ENCODE data around the gene ZNF335.

DNA sequence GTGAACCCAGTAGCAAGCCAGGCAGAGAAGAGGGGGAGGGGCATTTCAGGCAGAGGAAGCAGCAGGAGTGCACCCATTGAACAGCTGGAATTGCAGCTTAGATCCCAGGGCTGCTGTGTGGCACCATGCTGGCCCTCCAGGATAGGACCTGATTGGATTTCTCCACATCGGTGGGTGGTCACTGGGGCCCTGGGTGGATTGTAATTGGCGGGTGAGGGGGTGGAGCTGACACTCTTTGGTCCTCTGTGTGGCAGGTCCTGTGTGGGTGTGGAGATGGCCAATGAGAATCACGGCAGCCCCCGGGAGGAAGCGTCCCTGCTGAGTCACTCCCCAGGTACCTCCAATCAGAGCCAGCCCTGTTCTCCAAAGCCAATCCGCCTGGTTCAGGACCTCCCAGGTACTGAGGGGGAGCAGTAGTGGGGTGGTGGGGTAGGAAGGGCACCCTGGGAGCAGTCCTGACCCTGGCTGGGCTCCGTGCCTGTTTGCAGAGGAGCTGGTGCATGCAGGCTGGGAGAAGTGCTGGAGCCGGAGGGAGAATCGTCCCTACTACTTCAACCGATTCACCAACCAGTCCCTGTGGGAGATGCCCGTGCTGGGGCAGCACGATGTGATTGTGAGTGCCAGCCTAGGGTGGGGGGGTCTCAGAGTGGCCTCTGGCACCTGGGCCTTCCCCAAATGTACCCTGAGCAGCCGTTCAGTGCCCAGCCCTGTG, 33.1 kb downstream of the ZNF335 start:
- TF ChIP-seq, protein P1, sequence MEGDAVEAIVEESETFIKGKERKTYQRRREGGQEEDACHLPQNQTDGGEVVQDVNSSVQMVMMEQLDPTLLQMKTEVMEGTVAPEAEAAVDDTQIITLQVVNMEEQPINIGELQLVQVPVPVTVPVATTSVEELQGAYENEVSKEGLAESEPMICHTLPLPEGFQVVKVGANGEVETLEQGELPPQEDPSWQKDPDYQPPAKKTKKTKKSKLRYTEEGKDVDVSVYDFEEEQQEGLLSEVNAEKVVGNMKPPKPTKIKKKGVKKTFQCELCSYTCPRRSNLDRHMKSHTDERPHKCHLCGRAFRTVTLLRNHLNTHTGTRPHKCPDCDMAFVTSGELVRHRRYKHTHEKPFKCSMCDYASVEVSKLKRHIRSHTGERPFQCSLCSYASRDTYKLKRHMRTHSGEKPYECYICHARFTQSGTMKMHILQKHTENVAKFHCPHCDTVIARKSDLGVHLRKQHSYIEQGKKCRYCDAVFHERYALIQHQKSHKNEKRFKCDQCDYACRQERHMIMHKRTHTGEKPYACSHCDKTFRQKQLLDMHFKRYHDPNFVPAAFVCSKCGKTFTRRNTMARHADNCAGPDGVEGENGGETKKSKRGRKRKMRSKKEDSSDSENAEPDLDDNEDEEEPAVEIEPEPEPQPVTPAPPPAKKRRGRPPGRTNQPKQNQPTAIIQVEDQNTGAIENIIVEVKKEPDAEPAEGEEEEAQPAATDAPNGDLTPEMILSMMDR (IDR thresholded peaks at IDR 0.05) = no peak
- TF ChIP-seq POLR2A (IDR thresholded peaks at IDR 0.05) = no peak
